Smooth muscle cell of the brain vasculature (primary cell): ENCODE measurements around the gene IFI27L1.
A peak's percentile ranks its signal among the peaks of the same experiment; 100 is the strongest.

Source experiments
- DNase-seq: peaks from one replicate; pipeline ENCODE4 v3.0.0-alpha.2; 2012; ENCODE audit warnings: low read depth, low spot score

Gene IFI27L1, protein sequence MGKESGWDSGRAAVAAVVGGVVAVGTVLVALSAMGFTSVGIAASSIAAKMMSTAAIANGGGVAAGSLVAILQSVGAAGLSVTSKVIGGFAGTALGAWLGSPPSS

DNA sequence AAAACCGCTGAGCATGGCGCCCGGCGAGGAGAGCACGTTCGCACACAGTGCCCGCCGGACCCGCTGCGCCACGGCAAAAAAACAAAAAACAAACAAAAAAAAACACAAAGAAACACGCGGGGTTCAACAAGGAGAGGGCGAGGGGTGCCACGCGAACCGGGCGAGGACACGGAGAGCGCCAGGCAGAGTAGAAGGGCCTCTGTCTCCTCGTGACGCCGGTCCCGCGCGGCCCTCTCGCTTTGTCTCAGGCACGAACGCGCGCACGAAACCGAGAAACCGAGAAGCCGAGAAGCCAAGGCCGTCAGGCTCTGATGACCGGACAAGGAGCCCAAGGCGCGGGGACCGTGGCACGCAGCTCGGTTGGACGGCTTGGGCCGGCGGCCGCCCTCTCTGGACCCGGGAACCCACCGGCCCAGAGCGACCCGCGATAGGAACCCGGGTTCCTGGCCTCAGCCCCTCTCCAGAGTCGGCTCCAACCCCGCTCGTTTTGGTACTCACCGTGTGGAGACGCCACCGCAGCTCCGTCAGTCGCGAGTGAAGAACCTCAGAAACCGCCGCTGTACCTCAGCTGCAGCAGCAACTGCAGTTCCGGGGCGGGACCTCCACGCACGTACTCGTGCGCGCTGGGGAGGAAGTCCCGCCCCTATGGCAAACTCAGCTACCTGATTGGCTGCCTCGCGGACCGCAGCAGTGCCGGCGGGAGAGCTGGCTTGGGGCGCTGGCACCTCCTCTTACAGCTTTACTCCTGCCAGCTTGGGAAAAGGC lies at the start of gene IFI27L1, which contains the start of gene DDX24:
TSS of gene IFI27L1 (plus strand) at position 690 of the 765 bp plus-strand sequence. CDS start 15,628 bp downstream, outside the sequence.
TSS of gene DDX24 (minus strand) at position 582 of the 765 bp plus-strand sequence. CDS start 1,460 bp downstream, outside the sequence.
- DNase-seq, result peak; percentile 83

- DNase-seq, result no peak
These were observed 49.2 kb upstream of the IFI27L1 start for GRCh38 chr14:94031883-94032279.

DNA sequence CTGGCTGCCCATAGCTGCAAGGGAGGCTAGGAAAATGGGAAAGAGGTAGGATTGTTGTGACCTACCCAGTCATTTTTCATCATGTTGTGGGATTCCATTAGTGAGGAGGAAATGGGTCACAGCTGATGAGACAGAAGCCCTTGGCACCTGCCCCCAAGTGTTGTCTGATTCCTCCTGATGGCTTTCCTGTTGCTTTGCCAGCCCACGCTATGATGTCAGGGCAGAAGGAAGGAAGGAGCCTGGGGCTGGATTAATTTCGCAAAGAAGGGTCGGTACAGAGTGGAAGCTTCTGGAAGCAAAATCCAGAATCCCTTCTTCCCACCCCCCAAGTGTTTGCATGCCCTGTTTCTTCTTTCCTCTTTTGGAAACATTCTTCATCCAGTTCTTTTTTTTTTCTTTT lies 46.2 kb upstream of the IFI27L1 start:
- no peak for DNase-seq

- no peak for DNase-seq
These were observed 44.6 kb upstream of the IFI27L1 start for GRCh38 chr14:94036313-94037167.

DNA sequence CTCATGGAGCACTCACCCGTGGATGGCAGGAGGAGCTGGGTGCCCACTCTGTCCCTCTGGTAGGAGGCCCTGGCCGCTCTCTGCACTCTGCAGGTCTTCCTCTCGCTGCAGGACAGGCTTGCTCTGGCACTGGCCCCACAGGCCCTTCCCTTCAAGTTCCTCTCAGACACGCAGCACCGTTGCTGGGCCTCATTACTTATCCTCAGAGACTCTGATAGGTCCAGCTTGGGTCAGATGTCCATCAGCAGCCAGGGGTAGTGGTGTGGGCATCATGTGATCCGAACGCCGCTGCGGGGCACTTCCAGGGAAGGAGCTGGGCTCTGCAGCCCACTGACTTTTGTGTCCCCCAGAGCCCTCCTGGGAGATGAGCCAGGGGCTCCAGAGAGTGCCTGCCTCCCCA lies 43.2 kb upstream of the IFI27L1 start:
- no peak for DNase-seq

DNA sequence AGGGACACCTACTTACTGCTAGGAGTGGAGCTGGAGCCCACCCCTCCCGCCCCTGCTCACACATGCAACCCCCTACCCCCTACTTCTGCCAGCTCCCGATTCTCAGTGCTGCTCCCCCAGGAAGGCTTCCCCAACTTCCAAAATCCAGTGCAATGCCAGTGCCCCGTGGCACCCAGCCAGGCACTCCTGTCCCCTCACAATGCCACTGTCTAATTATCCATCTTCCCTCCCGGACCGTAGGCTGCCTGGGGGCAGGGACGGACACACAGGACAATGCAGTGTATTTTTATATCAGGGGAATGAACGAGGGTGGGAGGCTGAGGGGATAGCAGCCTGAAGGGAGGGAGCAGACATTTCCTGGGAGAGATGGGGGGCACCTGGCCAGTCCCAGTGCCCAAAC lies 42.6 kb upstream of the IFI27L1 start:
- no peak for DNase-seq

DNA sequence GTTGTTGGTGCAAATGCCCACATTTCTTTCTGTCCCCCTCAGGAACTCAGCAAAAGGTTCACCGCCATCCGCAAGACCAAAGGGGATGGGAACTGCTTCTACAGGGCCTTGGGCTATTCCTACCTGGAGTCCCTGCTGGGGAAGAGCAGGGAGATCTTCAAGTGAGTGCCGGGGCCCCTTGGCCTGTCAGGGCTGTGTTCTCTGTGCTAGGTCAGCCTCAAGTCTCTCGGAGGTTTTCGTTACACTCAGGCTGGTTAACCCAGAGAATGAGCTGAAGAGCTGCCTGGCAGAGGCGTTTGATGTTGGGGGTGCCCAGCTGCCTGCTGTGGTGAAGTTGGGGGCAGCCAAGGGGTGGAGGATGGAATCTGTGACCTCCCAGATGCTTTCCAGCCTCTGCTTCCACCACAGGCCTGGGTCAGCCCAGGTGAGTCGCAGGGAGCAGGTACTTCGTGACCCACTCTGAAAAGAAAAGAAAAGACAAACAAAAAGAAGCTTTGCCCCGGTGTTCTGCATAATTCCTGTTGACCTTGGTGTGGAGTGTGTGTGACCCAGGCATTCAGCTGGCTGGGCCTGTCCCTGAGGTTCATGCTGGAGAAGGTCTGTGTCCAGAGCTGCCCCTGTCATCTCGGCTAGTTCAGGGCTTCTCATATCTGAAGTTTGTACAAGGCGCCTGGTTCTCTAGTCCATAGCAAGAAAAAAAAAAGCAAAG lies 42.0 kb upstream of the IFI27L1 start:
- DNase-seq, result no peak

GRCh38 chr14:94040247-94040646 lies 40.9 kb upstream of the IFI27L1 start:
- no peak for DNase-seq

DNA sequence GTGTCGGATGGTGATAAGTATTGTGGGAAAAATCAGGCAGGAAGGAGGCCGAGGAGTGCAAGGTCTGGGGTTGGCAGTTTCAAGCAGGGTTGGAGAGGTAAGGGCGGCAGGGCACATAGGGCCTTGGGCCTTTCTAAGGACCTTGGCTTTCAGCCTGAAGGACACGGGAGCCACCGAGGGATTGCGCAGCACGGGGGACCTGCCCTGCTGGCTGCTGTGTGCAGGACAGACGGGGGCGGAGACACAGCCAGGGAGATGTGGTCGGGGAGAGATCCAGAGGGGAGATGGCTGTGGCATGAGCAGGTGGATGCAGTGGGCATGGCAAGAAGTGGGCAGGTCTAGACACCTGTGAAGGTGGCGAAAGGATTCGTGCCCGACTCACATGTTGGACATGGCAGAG lies 40.3 kb upstream of the IFI27L1 start:
- DNase-seq, result no peak

- DNase-seq, result no peak
These were observed 39.4 kb upstream of the IFI27L1 start for GRCh38 chr14:94041551-94042346.

DNA sequence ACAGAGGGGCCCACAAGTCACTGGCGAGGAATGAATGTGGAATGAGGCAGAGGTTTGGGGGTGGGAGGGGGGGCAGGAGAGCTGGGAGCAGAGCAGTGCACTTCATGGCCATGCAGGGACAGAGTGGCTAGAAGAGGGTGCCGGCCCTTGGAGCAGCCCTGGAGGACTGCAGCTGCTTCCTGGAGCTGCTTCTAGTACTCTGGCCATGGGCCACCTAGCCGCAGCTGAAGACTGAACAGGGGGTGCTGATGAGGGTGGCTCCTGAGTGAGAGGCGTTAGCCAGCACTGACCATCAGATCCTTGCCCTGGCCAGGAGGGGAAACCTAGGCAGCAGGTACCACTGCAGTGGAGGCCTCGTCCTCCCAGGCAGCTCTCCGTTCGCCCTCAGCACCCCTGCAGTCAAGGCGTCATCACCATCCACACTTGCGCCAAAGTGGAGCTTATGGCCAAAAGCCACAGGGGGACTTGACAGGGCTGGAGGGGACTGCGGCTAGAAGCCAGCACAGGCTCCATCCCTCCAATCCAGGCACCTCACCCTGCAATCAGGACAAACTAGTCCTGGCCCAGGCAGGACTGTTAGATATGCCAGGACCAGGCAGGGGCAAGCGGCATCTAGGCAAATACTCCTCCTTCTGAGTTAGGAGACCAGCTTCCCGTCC lies 38.5 kb upstream of the IFI27L1 start:
- DNase-seq, result no peak

DNA sequence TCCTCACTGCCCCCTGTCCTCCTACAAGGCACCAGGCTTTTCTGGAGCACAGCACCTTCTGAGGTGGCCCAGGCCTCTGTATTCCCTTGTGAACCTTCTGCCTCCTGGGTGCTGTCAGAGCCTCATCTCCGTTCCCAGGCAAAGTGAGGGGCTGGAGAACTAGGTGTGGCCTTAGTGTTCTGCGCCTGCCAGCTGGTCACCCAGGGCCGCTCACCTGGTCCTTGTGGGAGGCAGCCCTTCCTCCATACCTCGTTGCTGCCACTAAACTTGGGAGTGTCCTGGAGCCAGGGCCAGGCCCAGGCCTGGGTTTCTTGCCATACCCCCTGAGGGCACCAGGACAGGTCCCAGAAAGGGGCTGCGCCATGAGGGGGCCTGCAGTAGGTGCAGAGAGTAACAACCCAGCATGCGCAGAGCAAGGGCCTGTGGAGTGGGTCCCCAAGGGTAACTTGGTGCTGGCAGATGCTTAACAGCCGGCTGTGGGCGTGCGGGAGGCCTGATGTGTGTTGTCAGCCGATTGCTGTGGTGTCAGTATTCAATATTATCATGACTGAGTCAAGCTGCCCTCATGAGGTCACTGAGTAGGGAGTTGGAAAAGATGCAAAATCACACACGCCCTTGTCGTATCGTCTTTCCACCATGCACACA lies 37.9 kb upstream of the IFI27L1 start:
- no peak for DNase-seq

DNA sequence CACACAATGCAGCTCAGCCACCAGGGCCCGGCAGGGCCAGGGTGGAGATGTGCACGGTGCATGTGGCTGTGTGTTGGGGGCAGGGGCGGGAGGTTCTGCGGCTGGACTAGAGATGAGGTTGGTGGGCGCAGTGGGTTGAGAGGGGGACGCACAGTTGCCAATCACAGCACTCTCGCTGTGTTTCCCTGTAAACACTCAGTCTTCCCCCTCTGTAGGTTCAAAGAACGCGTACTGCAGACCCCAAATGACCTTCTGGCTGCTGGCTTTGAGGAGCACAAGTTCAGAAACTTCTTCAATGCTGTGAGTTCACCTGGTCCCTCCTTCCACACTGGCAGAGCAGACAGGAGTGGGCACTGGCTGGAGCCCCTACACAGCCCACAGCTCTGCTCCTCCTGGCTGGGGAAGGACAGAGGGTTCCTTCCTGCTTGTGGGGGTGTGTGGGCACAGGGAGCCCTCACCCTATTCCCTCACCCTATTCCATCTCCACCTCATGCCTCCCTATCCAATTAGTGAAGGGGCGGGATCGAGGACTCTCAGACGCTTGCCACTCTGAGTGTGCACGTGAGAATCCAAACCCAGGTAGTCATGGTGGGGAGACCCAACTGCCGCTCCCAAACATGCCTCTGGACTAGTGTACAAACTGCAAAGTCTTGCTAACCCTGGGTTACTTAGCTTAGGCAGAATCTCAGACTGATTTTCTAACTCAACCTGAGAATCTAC lies 37.2 kb upstream of the IFI27L1 start:
- no peak for DNase-seq

GRCh38 chr14:94044476-94045091 lies 36.5 kb upstream of the IFI27L1 start:
- no peak for DNase-seq

DNA sequence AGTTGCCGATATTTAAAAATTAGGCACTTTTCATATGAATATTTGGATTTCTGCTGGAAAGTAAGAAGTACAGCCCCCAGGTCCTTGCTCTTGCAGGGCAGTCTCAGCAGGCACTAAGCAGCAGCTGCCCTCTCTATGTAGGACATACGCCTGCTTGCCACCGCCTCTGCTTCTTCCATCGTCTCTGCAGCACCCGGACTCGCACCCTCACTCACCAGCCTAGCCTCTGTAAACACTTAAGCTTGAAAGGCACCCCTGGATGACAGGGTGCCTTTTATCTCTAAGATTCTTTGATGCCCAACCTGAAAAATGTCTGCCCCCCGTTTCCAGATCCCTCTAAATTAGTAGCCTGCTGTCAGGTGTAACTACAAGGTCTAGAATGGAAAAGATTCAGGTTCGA lies 36.0 kb upstream of the IFI27L1 start:
- DNase-seq, result no peak

GRCh38 chr14:94045563-94046345 lies 35.4 kb upstream of the IFI27L1 start:
- no peak for DNase-seq

DNA sequence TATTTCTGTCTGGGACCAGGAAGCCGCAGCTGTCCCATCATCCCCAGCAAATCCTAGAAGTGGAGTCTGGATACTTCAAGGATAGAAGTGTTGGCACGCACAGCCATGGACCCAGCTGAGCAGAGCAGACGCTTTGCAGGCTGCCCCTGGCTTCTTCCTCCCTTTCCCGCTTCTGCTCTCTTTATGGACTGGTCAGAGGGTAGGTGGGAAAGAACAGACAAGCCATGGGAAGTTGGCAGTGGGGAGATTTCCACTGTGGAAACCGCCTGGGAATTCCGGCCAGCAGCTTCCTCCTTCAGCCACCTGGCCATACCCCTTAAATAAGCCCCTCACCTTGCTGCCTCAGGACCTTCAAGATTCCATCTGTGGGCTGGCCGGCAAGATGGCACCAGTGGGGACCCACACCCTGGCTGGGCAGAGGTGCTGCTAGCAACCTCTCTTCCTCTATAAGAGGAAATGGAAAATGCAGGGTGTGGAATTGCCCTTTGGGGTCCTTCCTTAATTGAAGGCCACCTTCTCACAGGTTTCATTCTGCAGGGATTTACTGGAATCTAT lies 34.3 kb upstream of the IFI27L1 start:
- DNase-seq, result no peak

DNA sequence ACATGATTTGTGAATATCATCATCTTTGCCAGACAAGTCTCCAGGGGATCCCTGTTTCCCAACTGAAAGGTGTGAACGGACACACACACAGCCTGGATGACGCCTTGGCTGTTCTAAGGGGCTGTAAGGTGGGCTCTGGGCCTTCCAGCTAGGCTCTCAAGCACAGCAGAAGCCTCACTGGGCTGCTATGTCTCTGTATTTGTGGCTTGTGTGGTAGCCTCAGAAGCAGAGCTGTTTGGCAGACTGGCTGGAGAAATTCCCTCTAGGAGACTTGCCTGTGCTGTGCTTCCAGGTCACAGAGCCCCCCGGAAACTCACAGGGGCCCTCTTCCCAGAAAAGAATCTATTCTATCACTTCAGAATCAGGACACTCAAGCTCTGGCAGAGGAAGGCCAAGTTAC lies 33.5 kb upstream of the IFI27L1 start:
- DNase-seq, result no peak
